Loucy (cell line): ENCODE measurements around the gene AMPH.
"Not testable (repeated sequence)": the region's sequence is repeated elsewhere in the genome, so short reads cannot be mapped to it uniquely, and the experiment has no call there.

ENCODE experiments used
- H2AFZ ChIP-seq: fragments of 200-600 bp; sonication (generic); 2 replicates; pipeline ENCODE4 v1.6.0; 2016; ENCODE audit warnings: antibody characterized with exemption, mild to moderate bottlenecking, low read length, moderate library complexity
- H3F3A ChIP-seq: fragments of 200-600 bp; 2 replicates; pipeline ENCODE4 v1.6.0; 2016; ENCODE audit warnings: antibody characterized with exemption, low read depth, mild to moderate bottlenecking
- H3K27me3 ChIP-seq: fragments of 200-600 bp; sonication (generic); 2 replicates; pipeline ENCODE4 v1.6.1; 2014; ENCODE audit warnings: low read length, mild to moderate bottlenecking; ENCODE audit not compliant: insufficient read depth, poor library complexity, severe bottlenecking
- H3K36me3 ChIP-seq: fragments of 200-600 bp; sonication (generic); 2 replicates; pipeline ENCODE4 v1.6.1; 2016; ENCODE audit warnings: low read length; ENCODE audit not compliant: insufficient read depth
- H3K4me1 ChIP-seq: fragments of 200-600 bp; sonication (generic); 2 replicates; pipeline ENCODE4 v1.5.1; 2014; ENCODE audit warnings: low read length, mild to moderate bottlenecking; ENCODE audit not compliant: insufficient read depth, poor library complexity, severe bottlenecking
- H3K4me2 ChIP-seq: fragments of 200-600 bp; sonication (generic); 2 replicates; pipeline ENCODE4 v1.6.0; 2014; ENCODE audit warnings: antibody characterized with exemption, low read length, low read depth, mild to moderate bottlenecking; ENCODE audit not compliant: poor library complexity, severe bottlenecking
- H3K4me3 ChIP-seq: fragments of 200-600 bp; sonication (generic); 2 replicates; pipeline ENCODE4 v1.5.1; 2014; ENCODE audit warnings: low read length, mild to moderate bottlenecking, mixed read lengths; ENCODE audit not compliant: poor library complexity, severe bottlenecking
- H3K79me2 ChIP-seq: fragments of 200-600 bp; sonication (generic); 2 replicates; pipeline ENCODE4 v1.6.1; 2014; ENCODE audit warnings: low read length; ENCODE audit not compliant: insufficient read depth
- H3K9ac ChIP-seq: fragments of 200-600 bp; sonication (generic); 2 replicates; pipeline ENCODE4 v1.6.0; 2014; ENCODE audit warnings: mild to moderate bottlenecking, low read depth, low read length, moderate library complexity; ENCODE audit not compliant: poor library complexity, severe bottlenecking
- H3K9me2 ChIP-seq: fragments of 200-600 bp; sonication (generic); replicated peaks from 2 replicates; pipeline ENCODE4 v1.6.1; 2016; ENCODE audit warnings: low read depth, low read length, mixed read lengths
- H3K9me3 ChIP-seq: fragments of 200-600 bp; sonication (generic); 2 replicates; pipeline ENCODE4 v1.6.1; 2014; ENCODE audit warnings: mild to moderate bottlenecking, antibody characterized with exemption, low read length, low read depth; ENCODE audit not compliant: insufficient read depth
- H4K20me1 ChIP-seq: fragments of 200-600 bp; sonication (generic); 2 replicates; pipeline ENCODE4 v1.6.0; 2014; ENCODE audit warnings: antibody characterized with exemption, low read length, mild to moderate bottlenecking; ENCODE audit not compliant: insufficient read depth, poor library complexity, severe bottlenecking
- CTCF ChIP-seq: fragments of 200-600 bp; sonication (generic); conservative IDR thresholded peaks from 2 replicates; pipeline ENCODE4 v1.5.1; 2014; ENCODE audit warnings: mild to moderate bottlenecking, antibody characterized with exemption, low read length
- EZH2phosphoT487 ChIP-seq: fragments of 200-600 bp; IDR thresholded peaks from 2 replicates; pipeline ENCODE4 v1.6.1; 2018; ENCODE audit warnings: antibody characterized with exemption, mild to moderate bottlenecking, moderate library complexity, borderline replicate concordance

The AMPH gene

DNA sequence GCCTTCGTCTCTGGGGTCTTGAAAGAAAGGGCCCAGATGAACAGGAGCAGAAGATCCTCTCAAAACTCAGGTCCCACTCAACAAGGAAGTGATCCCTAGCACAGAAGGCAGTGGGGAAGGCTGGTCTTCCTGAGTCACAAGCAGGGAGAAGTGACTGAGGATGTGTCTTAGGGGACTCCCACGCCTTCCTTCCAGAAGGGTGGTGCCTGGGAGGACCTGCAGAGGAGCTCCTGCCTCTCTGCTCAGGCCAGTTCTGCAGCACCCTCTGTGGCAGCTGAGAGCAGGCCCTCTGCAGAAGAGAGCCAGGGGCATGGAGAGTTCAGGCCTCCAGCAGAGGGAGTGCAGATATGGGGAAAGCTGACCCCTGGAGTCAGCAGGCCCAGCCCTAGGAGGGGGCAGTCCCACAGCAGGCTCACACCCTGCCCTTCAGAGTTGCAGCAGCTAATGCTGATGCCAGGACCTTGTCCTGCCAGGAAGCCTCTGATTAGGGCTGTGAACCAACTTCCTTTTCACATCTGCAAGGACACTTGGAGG is 289.9 kb downstream of the AMPH start:
- Histone ChIP-seq H3K4me2 (peak overlapping the region; percentile 68), H3K9ac (peak overlapping the region; percentile 59)

DNA sequence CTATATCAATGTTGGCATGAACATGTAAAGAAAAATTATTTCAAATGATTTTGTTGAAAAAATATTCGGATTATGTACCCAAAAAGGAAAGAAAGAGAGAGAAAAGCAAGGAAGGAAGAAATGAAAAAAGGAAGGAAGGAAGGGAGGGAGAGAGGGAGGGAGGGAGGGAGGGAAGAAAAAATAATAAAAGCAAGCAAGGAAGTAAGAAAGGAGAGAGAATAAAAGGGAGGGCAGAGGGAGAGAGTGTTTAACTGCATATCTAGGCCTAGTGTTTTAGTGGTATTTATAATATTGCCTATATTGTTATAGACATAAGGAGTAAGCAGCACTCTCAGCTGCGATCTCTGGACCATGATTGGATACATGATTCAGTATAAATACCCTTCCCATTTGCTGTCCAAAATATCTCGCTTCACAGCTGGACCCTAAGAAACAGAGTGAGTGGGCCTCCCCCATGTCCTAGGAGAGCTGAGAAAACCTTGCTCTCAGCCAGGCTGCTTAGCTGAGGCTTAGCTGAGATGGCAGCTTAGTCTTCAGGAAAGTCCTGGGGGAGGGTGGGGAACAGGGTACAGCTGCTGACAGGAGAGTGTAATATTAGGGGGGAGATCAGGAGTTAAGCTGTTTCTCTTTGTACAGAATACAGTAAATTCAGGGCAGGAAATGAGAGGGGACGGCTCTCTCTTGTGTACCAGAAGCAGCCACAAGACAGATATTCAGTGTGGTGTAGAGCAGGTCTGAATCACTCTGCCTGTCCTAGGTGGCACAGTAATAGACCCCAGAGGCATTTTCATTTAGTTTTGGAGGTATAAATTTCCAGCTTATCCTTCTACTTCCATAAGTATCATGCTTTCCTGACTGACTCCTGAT is 291.0 kb downstream of the AMPH start:
- H3K9me3 ChIP-seq, result no peaks in the 10 kb centered on the region
- no peaks in the 10 kb centered on the region for H3K79me2 ChIP-seq
- H3K9me2 ChIP-seq, result no peaks in the 10 kb centered on the region
- peak overlapping the region; percentile 41 for H3K4me3 ChIP-seq
- H2AFZ ChIP-seq, result peak overlapping the region; percentile 12
- H3K4me2 ChIP-seq, result peak overlapping the region; percentile 68
- H3K27me3 ChIP-seq, result no peaks in the 10 kb centered on the region
- TF ChIP-seq EZH2phosphoT487 (no peak), CTCF (no peak)
- peaks cover 26% of the 10 kb centered on the region for H3K4me1 ChIP-seq
- H4K20me1 ChIP-seq, result no peaks in the 10 kb centered on the region
- H3K9ac ChIP-seq, result peak overlapping the region; percentile 59
- no peaks in the 10 kb centered on the region for H3F3A ChIP-seq
- H3K36me3 ChIP-seq, result no peaks in the 10 kb centered on the region

More for the DNA sequence above, 289.9 kb downstream of the AMPH start:
- not testable (repeated sequence) for H4K20me1 ChIP-seq, H3K9me3 ChIP-seq, H3K36me3 ChIP-seq, H3K79me2 ChIP-seq, H3K9me2 ChIP-seq, H3F3A ChIP-seq, H3K27me3 ChIP-seq
- H2AFZ ChIP-seq, result peak overlapping the region; percentile 73; the same call in 1 of the 2 replicates
- peaks cover 17% of the 10 kb centered on the region for H3K4me1 ChIP-seq
- H3K4me3 ChIP-seq, result peak overlapping the region; percentile 51
- peak; percentile 40 for TF ChIP-seq CTCF

DNA sequence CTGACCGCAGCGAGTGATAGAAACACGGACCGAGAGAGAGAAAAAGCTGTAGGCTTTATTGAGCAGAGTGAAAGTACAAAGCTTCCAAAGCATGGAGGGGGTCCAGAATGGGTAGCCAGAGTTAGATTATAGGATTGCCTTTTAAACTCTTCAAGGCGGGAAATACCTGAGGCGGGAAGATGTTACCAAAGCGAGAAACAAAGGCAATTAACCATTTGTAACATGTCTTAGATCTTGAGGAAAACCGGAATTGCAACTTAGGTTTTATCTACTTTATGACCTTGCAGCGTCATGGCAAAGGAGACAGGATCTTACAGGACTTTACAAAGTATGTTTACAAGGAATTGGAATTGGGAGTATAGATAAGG is 295.0 kb downstream of the AMPH start:
- H4K20me1 ChIP-seq, H3K79me2 ChIP-seq, H3K9ac ChIP-seq, H3K4me3 ChIP-seq, H3K27me3 ChIP-seq, H3K9me2 ChIP-seq, H3K4me2 ChIP-seq, H3K9me3 ChIP-seq, H3K36me3 ChIP-seq, H3F3A ChIP-seq: not testable (repeated sequence)
- Histone ChIP-seq H2AFZ (peak overlapping the region; percentile 55; the same call in 1 of the 2 replicates), H3K4me1 (peaks cover 36% of the 10 kb centered on the region)
